HG02981 (cell line): ENCODE results near the gene ERLIN1.

Experiments used
- ATAC-seq: cut with Tn5 transposase; IDR thresholded peaks from one replicate; pipeline ENCODE4 v1.9.1; 2021; ENCODE audit warnings: mild to moderate bottlenecking, moderate library complexity; ENCODE audit not compliant: unreplicated experiment

The ERLIN1 gene

GRCh38 chr10:100185364-100186252, at the start of gene ERLIN1:
ERLIN1 (minus strand) TSS chr10:100186029; CDS start chr10:100185626, 403 bp downstream.
- peak; percentile 75 for ATAC-seq

DNA sequence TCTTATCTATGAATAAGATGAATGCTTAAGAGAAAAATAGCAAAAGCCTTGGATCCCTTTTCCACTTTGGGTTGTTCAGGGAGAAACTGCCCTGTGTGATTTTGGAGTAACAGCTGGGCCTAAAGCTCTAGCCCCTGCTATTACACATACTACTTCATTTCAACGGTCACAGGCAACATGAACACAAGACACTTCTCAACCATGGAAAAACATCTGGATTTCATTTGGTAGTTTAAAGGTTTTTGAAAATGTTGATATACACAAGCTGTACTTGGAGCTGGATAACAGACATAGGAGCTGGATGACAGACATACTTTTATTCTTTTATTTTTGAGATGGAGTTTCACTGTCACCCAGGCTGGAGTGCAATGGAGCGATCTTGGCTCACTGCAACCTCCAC, 46.3 kb upstream of the ERLIN1 start:
- no peak for ATAC-seq

- no peak for ATAC-seq
Measured at GRCh38 chr10:100229819-100230422, 44.1 kb upstream of the ERLIN1 start.

DNA sequence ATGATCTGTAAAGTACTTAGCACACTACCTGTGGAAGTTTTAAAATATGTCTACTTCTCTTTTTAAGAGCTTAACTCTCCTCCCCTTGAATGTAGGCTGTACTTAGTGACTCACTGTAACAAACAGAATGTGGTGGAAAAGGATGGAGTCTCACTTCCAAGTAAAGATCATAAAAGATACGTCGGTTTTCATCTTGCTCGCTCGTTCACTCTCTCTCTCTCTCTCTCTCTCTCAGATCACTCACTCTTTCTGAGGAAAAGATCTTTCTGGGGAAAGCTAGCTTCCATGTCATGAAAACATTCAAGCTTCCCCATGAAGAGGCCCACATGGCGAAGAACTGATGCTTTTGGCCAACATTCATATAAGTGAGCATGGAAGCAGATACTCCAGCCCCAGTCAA, 38.0 kb upstream of the ERLIN1 start:
- ATAC-seq = no peak

- no peak for ATAC-seq
Measured at GRCh38 chr10:100222529-100222928, 36.7 kb upstream of the ERLIN1 start.

GRCh38 chr10:100216006-100216405, 30.2 kb upstream of the ERLIN1 start:
- ATAC-seq = no peak

DNA sequence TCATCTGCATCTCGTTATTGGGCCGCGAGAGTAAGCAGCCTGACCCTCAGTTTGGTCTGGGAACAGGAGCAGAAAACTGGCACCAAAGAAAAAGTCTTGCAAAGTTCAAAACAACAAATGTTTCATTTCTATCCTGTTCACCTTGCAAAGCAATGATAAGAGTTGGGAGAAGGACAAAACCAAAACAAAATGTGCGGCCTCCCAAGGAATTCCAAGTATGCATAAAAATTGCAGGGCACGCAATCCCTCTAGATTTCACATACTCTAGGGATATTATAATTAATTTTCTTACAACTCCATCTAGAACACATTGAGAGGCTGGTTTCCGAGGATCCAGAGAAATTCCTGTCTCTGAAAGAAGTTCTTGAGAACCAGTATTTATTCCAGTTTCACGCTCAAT, 23.5 kb upstream of the ERLIN1 start:
- ATAC-seq = no peak

- no peak for ATAC-seq
Measured at GRCh38 chr10:100208276-100208675, 22.4 kb upstream of the ERLIN1 start.

DNA sequence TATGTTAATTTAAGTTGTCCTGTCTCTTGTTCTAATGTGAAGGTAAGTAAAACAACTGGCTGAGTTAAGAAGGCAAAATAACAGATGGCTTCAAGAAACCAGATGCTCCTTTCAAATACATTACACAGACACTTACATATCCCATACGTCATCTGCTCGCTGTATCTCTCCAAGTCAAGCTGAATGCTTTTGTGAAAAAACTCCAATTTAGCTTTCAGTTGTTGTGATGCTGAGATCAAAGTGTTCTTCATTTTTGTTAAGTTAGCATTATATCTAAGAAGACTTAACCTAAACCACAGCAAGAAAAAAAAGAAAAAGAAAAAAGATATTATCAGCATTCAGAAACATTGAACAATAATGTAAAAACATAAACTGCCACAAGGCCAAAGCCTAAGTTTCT, 18.5 kb upstream of the ERLIN1 start:
- no peak for ATAC-seq

DNA sequence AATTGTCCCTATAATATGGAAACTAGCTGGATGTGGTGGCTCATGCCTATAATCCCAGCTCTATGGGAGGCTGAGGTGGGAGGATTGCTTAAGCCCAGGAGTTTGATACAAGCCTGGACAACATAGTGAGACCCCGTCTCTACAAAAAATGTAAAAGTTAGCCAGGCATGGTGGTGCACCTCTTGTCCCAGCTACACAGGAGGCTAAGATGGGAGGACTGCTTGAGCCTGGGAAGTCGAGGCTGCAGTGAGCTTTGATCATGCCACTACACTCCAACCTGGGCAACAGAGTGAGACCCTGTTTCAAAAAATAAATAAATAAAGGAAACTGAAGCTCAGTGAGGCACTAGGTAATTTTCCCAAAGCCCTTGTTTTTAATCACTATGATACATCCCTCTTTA, 15.7 kb upstream of the ERLIN1 start:
- no peak for ATAC-seq

- ATAC-seq = no peak
Measured at GRCh38 chr10:100194711-100195110, 8.9 kb upstream of the ERLIN1 start.

GRCh38 chr10:100192350-100192749, 6.5 kb upstream of the ERLIN1 start:
- ATAC-seq = no peak

DNA sequence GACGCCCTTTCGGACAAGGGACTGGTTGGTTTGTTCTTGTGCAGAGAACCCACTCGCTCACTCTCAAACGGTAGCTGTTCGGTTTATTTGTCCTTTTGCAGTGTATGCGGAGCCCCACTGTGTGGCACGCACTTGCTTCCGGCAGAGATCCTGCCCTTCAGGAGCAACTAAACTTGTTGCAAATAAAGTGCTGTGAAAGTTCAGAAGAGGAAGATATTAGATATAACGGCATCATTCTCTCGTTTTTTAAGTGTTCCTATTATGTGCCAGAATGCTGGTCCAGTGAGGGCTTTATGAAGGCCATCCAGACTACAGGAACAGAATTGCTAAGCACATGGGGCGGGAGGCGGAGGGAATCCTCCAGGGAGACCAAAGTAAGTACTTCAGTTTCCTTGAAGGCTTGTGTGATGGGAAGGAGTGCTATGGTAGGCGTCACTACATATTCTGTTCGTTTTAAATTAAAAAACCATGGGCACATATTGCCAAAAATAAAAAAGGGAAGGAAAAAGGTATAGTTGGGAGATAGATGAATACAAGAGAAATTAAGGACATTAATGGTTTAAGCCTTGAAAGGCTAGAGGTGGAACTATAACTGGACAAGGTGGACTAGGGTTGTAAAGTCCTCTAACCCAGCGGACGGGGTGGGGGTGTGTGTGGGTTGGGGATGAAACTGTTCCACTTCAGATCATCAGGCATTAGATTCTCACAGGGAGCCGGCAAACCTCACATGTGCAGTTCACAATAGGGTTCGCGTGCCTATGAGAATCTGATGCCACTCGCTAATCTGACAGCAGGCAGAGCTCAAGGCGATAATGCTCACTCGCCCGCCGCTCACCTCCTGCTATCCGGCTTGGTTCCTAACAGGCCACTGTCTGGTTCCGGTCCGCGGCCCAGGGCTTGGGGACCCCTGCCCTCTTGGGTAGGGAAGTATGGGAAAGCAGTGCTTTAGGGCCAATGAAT, 704 bp upstream of the ERLIN1 start:
- peak; percentile 48 for ATAC-seq

- no peak for ATAC-seq
Measured at GRCh38 chr10:100184840-100185239, 989 bp downstream of the ERLIN1 start.

DNA sequence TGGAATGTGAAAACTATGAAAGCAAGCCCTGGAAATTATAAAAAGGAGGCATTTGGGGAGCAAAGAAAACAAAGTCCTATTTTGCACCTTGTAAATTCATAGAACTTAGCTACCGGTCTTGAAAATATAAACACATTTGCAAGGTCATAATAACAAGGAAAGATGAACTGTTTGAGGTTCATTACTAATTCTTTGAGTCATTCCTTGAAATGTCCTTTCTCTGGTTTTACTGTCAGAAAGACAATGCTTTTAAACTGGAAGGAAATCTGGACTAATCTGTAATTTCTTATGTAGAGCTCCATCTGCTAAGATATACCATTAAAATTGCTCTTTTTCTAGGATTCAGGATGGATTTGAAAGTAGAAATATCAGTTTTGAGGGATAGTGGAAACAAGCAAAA, 1.4 kb downstream of the ERLIN1 start:
- no peak for ATAC-seq

GRCh38 chr10:100183481-100183880, 2.3 kb downstream of the ERLIN1 start:
- no peak for ATAC-seq

GRCh38 chr10:100182908-100183307, 2.9 kb downstream of the ERLIN1 start:
- no peak for ATAC-seq

DNA sequence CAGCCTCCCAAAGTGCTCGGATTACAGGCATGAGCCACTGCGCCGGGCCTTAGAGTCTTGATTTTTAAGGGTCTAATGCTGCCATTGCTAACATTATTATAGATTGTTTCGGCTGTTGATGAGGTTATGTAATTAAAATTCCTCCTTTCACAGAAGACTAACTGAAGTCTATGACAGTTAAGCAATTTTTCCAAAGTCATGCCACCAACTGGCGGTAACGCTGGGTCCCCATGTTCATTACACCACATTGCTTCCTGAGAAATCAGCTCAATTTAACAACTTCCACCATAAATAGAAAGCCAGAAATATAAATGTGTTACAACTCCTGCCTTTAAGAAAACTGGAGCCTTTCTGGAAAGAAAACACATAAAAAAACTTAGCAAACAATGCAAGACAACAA, 3.5 kb downstream of the ERLIN1 start:
- ATAC-seq = no peak

GRCh38 chr10:100175875-100176274, 10.0 kb downstream of the ERLIN1 start:
- ATAC-seq = no peak

DNA sequence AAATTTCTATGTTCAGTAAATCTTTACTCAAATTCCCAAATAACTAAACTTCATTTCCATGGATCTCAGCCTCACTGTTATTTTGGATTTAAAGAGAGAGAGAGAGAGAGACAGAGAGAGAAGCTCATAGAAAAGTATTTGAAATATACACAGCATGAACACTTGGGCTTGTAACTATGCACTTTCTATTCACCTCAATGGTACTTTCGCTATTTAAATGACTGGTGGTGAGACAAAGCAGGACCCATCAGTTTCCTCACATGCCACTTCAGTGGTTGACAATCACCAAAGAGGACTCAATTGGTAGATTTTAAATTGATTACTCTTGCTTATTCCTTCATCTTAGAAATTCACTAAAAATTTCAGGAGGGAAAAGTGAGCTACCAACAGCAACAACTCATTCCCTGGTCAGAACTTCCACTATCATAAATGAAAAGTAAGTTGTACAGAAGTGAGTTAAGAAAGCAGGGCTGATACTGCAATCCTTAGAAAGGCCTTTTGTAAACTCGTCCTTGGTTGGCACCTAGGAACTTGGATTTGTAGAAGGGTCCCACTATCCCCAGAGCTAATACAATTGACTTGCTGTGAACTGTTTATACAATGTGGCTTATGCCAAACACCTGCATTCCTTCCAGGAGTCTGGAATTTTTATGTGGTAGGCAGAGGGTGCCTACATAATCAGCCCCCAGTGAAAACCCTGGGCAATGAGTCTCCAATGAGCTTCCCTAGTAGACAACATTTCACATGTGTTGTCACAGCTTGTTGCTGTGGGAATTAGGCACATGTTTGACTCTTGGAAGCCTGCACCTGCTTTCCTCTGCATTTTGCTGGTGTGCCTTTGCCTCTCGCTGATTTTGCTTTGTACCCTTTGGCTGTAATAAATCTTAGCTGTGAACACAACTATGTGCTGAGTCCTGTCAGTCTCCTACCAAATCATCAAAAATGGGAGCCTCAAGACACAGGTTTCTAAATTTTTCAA, 10.8 kb downstream of the ERLIN1 start:
- peak; percentile 93 for ATAC-seq
